Osteocyte (in vitro differentiated cells): ENCODE results near the gene NUP107. TPM values are rescaled to one million over a fixed set of nuclear protein-coding genes. Genes with fewer than 3 reads are reported as not detected.
A peak's percentile ranks its signal among the peaks of the same experiment; 100 is the strongest.
"Not testable (repeated sequence)": the region's sequence is repeated elsewhere in the genome, so short reads cannot be mapped to it uniquely, and the experiment has no call there.

Source experiments
- DNase-seq: peaks from one replicate; pipeline ENCODE4 v3.0.0; 2021; ENCODE audit warnings: mixed read lengths; ENCODE audit not compliant: unreplicated experiment; ENCODE audit errors: extremely low spot score
- H3K27ac Mint-ChIP-seq: one replicate; pipeline ENCODE4 v1.8.0; 2021; ENCODE audit warnings: mild to moderate bottlenecking, mixed read lengths; ENCODE audit not compliant: unreplicated experiment
- H3K27me3 Mint-ChIP-seq: one replicate; pipeline ENCODE4 v1.8.0; 2021; ENCODE audit warnings: mixed read lengths; ENCODE audit not compliant: unreplicated experiment
- H3K36me3 Mint-ChIP-seq: one replicate; pipeline ENCODE4 v1.8.0; 2021; ENCODE audit warnings: mixed read lengths; ENCODE audit not compliant: unreplicated experiment
- H3K4me1 Mint-ChIP-seq: one replicate; pipeline ENCODE4 v1.8.0; 2021; ENCODE audit warnings: mixed read lengths; ENCODE audit not compliant: unreplicated experiment
- H3K4me3 Mint-ChIP-seq: one replicate; pipeline ENCODE4 v1.8.0; 2021; ENCODE audit warnings: mild to moderate bottlenecking, moderate library complexity, mixed read lengths; ENCODE audit not compliant: unreplicated experiment
- H3K9me3 Mint-ChIP-seq: one replicate; pipeline ENCODE4 v1.8.0; 2021; ENCODE audit warnings: mixed read lengths; ENCODE audit not compliant: unreplicated experiment
- CTCF ChIP-seq: fragments of 200-600 bp; sonication (generic); IDR thresholded peaks from 2 replicates; pipeline ENCODE4 v1.5.0; 2021; ENCODE audit warnings: antibody characterized with exemption, mild to moderate bottlenecking, moderate library complexity
- total RNA-seq: library from RNA; stranded (reverse); gene quantifications from 2 replicates; pipeline ENCODE4 v1.2.1, GENCODE V29; 2021

Gene NUP107
- total RNA-seq, 1 donor from 2014 or later, result 35.6 TPM

GRCh38 chr12:68675101-68675842 lies 11.5 kb upstream of the NUP107 start:
- TF ChIP-seq CTCF, result no peak
- DNase-seq, result no peak
- no peaks in the 10 kb centered on the region for H3K9me3 Mint-ChIP-seq
- H3K4me1 Mint-ChIP-seq, result peaks cover 10% of the 10 kb centered on the region
- H3K27ac Mint-ChIP-seq, result no peak overlapping the region
- H3K36me3 Mint-ChIP-seq, result no peaks in the 10 kb centered on the region
- H3K4me3 Mint-ChIP-seq, result no peak overlapping the region
- H3K27me3 Mint-ChIP-seq, result peaks cover 7% of the 10 kb centered on the region

- not testable (repeated sequence) for DNase-seq, H3K36me3 Mint-ChIP-seq, H3K27ac Mint-ChIP-seq, H3K4me3 Mint-ChIP-seq, H3K27me3 Mint-ChIP-seq, H3K9me3 Mint-ChIP-seq
- peaks cover 10% of the 10 kb centered on the region for H3K4me1 Mint-ChIP-seq
These were observed 9.9 kb upstream of the NUP107 start for GRCh38 chr12:68676854-68677253.

- no peak for TF ChIP-seq CTCF
- no peak for DNase-seq
- Mint-ChIP-seq H3K27me3 (no peaks in the 10 kb centered on the region), H3K4me3 (peak overlapping the region; percentile 91), H3K9me3 (no peaks in the 10 kb centered on the region), H3K27ac (peak overlapping the region; percentile 96), H3K36me3 (peaks cover 4% of the 10 kb centered on the region), H3K4me1 (peaks cover 32% of the 10 kb centered on the region)
These were observed 550 bp upstream of the NUP107 start for GRCh38 chr12:68686262-68686594.

- Mint-ChIP-seq H3K36me3 (peaks cover 39% of the 10 kb centered on the region), H3K4me3 (no peak overlapping the region)
- no peak for TF ChIP-seq CTCF
These were observed 8.7 kb downstream of the NUP107 start for GRCh38 chr12:68695454-68695853.

GRCh38 chr12:68699486-68699885 lies 12.7 kb downstream of the NUP107 start:
- H3K27ac Mint-ChIP-seq, result no peak overlapping the region
- no peaks in the 10 kb centered on the region for H3K9me3 Mint-ChIP-seq
- no peak for TF ChIP-seq CTCF
- DNase-seq, result no peak
- no peaks in the 10 kb centered on the region for H3K4me1 Mint-ChIP-seq
- H3K36me3 Mint-ChIP-seq, result peaks cover 29% of the 10 kb centered on the region
- no peak overlapping the region for H3K4me3 Mint-ChIP-seq
- no peaks in the 10 kb centered on the region for H3K27me3 Mint-ChIP-seq

More at GRCh38 chr12:68695454-68695853, 8.7 kb downstream of the NUP107 start:
- Mint-ChIP-seq H3K9me3 (no peaks in the 10 kb centered on the region), H3K4me1 (no peaks in the 10 kb centered on the region), H3K27ac (no peak overlapping the region), H3K27me3 (no peaks in the 10 kb centered on the region)
- DNase-seq, result no peak
